Omental fat pad (tissue), 4 donors: Measurements from ENCODE around the gene DNAH10. TPM values are rescaled to one million over a fixed set of nuclear protein-coding genes. Genes with fewer than 3 reads are reported as not detected.
A peak's percentile ranks its signal among the peaks of the same experiment; 100 is the strongest.

Experiments
- ATAC-seq: fragments of 150-250 bp; one replicate; pipeline ENCODE4 v1.9.1; 2016; ENCODE audit warnings: mild to moderate bottlenecking, moderate library complexity; ENCODE audit not compliant: low FRiP score
- DNase-seq: peaks from one replicate; pipeline ENCODE4 v3.0.0-alpha.2; 2019; ENCODE audit warnings: low spot score
- CTCF ChIP-seq, 3 donors: fragments of 450-650 bp; IDR thresholded peaks; one replicate each; pipeline ENCODE4 v1.5.1; 2016 to 2017; ENCODE audit warnings: antibody characterized with exemption in 3 of 3, mild to moderate bottlenecking in 3 of 3, moderate library complexity in 2 of 3
- small RNA-seq: library from RNA; depleted of rRNA; stranded (forward); fragments of <200 nt; gene quantifications from one replicate; pipeline ENCODE3, GENCODE V24; 2016
- total RNA-seq, 4 donors: library from RNA; depleted of rRNA; stranded (reverse); fragments of >200 nt; gene quantifications; one replicate each; pipeline ENCODE4 v1.1.0, GENCODE V29; 2016

The DNAH10 gene
- total RNA-seq, 4 donors from 2014 or later = 0.06 to 2.3 (median 0.48) TPM; not detected in 1

DNA sequence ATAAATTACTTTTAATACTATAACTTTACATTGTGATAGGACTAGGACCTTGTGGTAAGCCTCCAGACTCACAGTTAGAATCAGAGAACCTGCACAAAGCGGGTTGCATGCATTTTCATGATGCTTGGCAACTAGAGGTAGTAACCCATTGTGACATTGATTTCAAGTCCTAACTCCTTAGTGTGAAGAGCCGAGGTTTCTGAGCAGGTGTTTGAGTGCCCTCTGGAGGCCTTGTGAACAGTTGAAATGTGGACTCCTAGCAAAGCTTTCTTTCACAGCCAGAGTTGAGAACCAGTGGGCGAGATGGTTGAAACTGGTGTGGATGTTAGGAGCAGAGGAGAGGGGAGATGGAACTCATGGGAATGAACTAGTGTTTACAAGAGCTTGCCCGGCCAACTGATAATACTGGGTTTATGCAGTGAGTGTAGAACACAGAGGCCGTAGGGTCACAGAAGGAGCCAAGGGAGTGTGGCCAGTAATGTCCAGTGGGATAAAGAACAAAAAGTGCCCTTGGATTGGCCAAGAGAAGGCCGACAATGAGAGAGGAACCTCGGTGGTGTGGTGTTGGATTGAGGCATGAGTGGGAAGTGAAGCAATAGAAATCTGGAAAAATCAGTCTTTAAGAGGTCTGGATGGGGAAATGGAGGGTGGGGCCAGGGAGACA, 221.9 kb downstream of the DNAH10 start:
- peak; percentile 39 for ATAC-seq
- no peak for DNase-seq
- no peak for TF ChIP-seq CTCF (IDR thresholded peaks at IDR 0.05)

GRCh38 chr12:123984903-123985302, 222.8 kb downstream of the DNAH10 start:
- TF ChIP-seq CTCF (IDR thresholded peaks at IDR 0.05) = no peak
- DNase-seq (no peak), ATAC-seq (no peak)

Small RNA genes lying within 50 kb of the gene (small RNA-seq; reads per million reads assigned to genes)
- not detected for gene AC068790.4
- gene AC068790.6 = not detected

Other genes with a start within 250 kb of the DNAH10 start
- 10 to 100 TPM in 3 of 4 donors, 1 to 10 TPM in 1; 8.5 to 21.9 (median 11.2) TPM for gene RILPL1, start 228.6 kb upstream of the DNAH10 start, total RNA-seq
- 100 to 1,000 TPM; 121 to 179 (median 145) TPM for gene TMED2, start 177.7 kb upstream of the DNAH10 start, total RNA-seq
- gene DDX55, start 160.2 kb upstream of the DNAH10 start, total RNA-seq = 10 to 100 TPM; 16.1 to 66.3 (median 19.1) TPM
- 100 to 1,000 TPM; 108 to 164 (median 119) TPM for gene EIF2B1, start 128.6 kb upstream of the DNAH10 start, total RNA-seq
- 10 to 100 TPM; 16.2 to 23.4 (median 22.0) TPM for gene GTF2H3, start 128.5 kb upstream of the DNAH10 start, total RNA-seq
- gene TCTN2, start 91.2 kb upstream of the DNAH10 start, total RNA-seq = 1 to 10 TPM; 5.4 to 7.3 (median 6.8) TPM
- gene ATP6V0A2, start 49.9 kb upstream of the DNAH10 start, total RNA-seq = 10 to 100 TPM; 18.2 to 38.9 (median 25.1) TPM
- gene CCDC92, start 210.5 kb downstream of the DNAH10 start, total RNA-seq = 10 to 100 TPM; 27.1 to 34.5 (median 32.0) TPM
- 10 to 100 TPM; 61.8 to 96.0 (median 71.5) TPM for gene ZNF664, start 210.9 kb downstream of the DNAH10 start, total RNA-seq